ENCODE measurements around the gene KIAA0586. TPM values are rescaled to one million over a fixed set of nuclear protein-coding genes. Genes with fewer than 3 reads are reported as not detected.
"Not testable (repeated sequence)": the region's sequence is repeated elsewhere in the genome, so short reads cannot be mapped to it uniquely, and the experiment has no call there.

The KIAA0586 gene
- total RNA-seq, 1 donor from 2014 or later = 27.8 TPM

GRCh38 chr14:58469309-58469708 is 41.8 kb downstream of the KIAA0586 start:
- DNase-seq = no peak
- peaks cover 3% of the 10 kb centered on the region for H3K27me3 Mint-ChIP-seq (ENCODE audit: unreplicated experiment)
- H3K27ac Mint-ChIP-seq (ENCODE audit: unreplicated experiment) = no peak overlapping the region
- TF ChIP-seq CTCF (IDR thresholded peaks at IDR 0.05; ENCODE audit: partially characterized antibody, unreplicated experiment) = no peak
- H3K36me3 Mint-ChIP-seq (ENCODE audit: unreplicated experiment) = no peaks in the 10 kb centered on the region
- H3K4me1 Mint-ChIP-seq (ENCODE audit: low read depth, unreplicated experiment) = no peaks in the 10 kb centered on the region
- no peaks in the 10 kb centered on the region for H3K9me3 Mint-ChIP-seq (ENCODE audit: unreplicated experiment)
- no peak overlapping the region for H3K4me3 Mint-ChIP-seq (ENCODE audit: unreplicated experiment)

- Mint-ChIP-seq H3K4me3 (ENCODE audit: unreplicated experiment) (no peak overlapping the region), H3K27ac (ENCODE audit: unreplicated experiment) (no peak overlapping the region)
- TF ChIP-seq CTCF (IDR thresholded peaks at IDR 0.05; ENCODE audit: partially characterized antibody, unreplicated experiment) = no peak
Observed at GRCh38 chr14:58476320-58476719, 48.8 kb downstream of the KIAA0586 start.

GRCh38 chr14:58477653-58478052 is 50.1 kb downstream of the KIAA0586 start:
- Mint-ChIP-seq H3K4me1 (ENCODE audit: low read depth, unreplicated experiment) (no peaks in the 10 kb centered on the region), H3K27ac (ENCODE audit: unreplicated experiment) (no peak overlapping the region), H3K36me3 (ENCODE audit: unreplicated experiment) (no peaks in the 10 kb centered on the region), H3K9me3 (ENCODE audit: unreplicated experiment) (no peaks in the 10 kb centered on the region), H3K4me3 (ENCODE audit: unreplicated experiment) (no peak overlapping the region), H3K27me3 (ENCODE audit: unreplicated experiment) (peaks cover 3% of the 10 kb centered on the region)
- no peak for TF ChIP-seq CTCF (IDR thresholded peaks at IDR 0.05; ENCODE audit: partially characterized antibody, unreplicated experiment)
- no peak for DNase-seq

More at GRCh38 chr14:58476320-58476719, 48.8 kb downstream of the KIAA0586 start:
- DNase-seq = no peak
- no peaks in the 10 kb centered on the region for H3K36me3 Mint-ChIP-seq (ENCODE audit: unreplicated experiment)
- H3K4me1 Mint-ChIP-seq (ENCODE audit: low read depth, unreplicated experiment) = no peaks in the 10 kb centered on the region
- H3K9me3 Mint-ChIP-seq (ENCODE audit: unreplicated experiment) = no peaks in the 10 kb centered on the region
- H3K27me3 Mint-ChIP-seq (ENCODE audit: unreplicated experiment) = peaks cover 3% of the 10 kb centered on the region

GRCh38 chr14:58478329-58478728 is 50.8 kb downstream of the KIAA0586 start:
- H3K27me3 Mint-ChIP-seq (ENCODE audit: unreplicated experiment); H3K4me3 Mint-ChIP-seq (ENCODE audit: unreplicated experiment); DNase-seq; H3K9me3 Mint-ChIP-seq (ENCODE audit: unreplicated experiment); H3K27ac Mint-ChIP-seq (ENCODE audit: unreplicated experiment); H3K4me1 Mint-ChIP-seq (ENCODE audit: low read depth, unreplicated experiment); H3K36me3 Mint-ChIP-seq (ENCODE audit: unreplicated experiment): not testable (repeated sequence)

- no peak for TF ChIP-seq CTCF (IDR thresholded peaks at IDR 0.05; ENCODE audit: partially characterized antibody, unreplicated experiment)
- Mint-ChIP-seq H3K4me1 (ENCODE audit: low read depth, unreplicated experiment) (no peaks in the 10 kb centered on the region), H3K9me3 (ENCODE audit: unreplicated experiment) (no peaks in the 10 kb centered on the region), H3K27me3 (ENCODE audit: unreplicated experiment) (no peaks in the 10 kb centered on the region), H3K36me3 (ENCODE audit: unreplicated experiment) (no peaks in the 10 kb centered on the region), H3K27ac (ENCODE audit: unreplicated experiment) (no peak overlapping the region), H3K4me3 (ENCODE audit: unreplicated experiment) (no peak overlapping the region)
- DNase-seq = no peak
Observed at GRCh38 chr14:58479975-58480374, 52.5 kb downstream of the KIAA0586 start.

GRCh38 chr14:58484176-58484575 is 56.7 kb downstream of the KIAA0586 start:
- no peak overlapping the region for H3K27ac Mint-ChIP-seq (ENCODE audit: unreplicated experiment)
- no peak overlapping the region for H3K4me3 Mint-ChIP-seq (ENCODE audit: unreplicated experiment)
- no peak for DNase-seq
- H3K27me3 Mint-ChIP-seq (ENCODE audit: unreplicated experiment) = no peaks in the 10 kb centered on the region
- H3K36me3 Mint-ChIP-seq (ENCODE audit: unreplicated experiment) = no peaks in the 10 kb centered on the region
- no peaks in the 10 kb centered on the region for H3K4me1 Mint-ChIP-seq (ENCODE audit: low read depth, unreplicated experiment)
- TF ChIP-seq CTCF (IDR thresholded peaks at IDR 0.05; ENCODE audit: partially characterized antibody, unreplicated experiment) = no peak
- no peaks in the 10 kb centered on the region for H3K9me3 Mint-ChIP-seq (ENCODE audit: unreplicated experiment)
